Bronchial epithelial cell (primary cell): ENCODE data around the gene SSH2. TPM values are rescaled to one million over a fixed set of nuclear protein-coding genes. Genes with fewer than 3 reads are reported as not detected.
A peak's percentile ranks its signal among the peaks of the same experiment; 100 is the strongest.

ENCODE experiments used
- DNase-seq: peaks from one replicate; pipeline ENCODE4 v3.0.0-alpha.2; 2010; ENCODE audit warnings: low read depth
- FAIRE-seq: peaks from 2 replicates; lab custom pipeline; 2011; peaks lifted over from hg19 to GRCh38; lab: Jason Lieb, UNC
- H3K27me3 ChIP-seq: 2 replicates; pipeline ENCODE4 v1.5.1; 2011; ENCODE audit warnings: low read length; ENCODE audit not compliant: control insufficient read depth, insufficient read depth
- H3K36me3 ChIP-seq: 2 replicates; pipeline ENCODE4 v1.5.1; 2011; ENCODE audit warnings: low read length; ENCODE audit not compliant: control insufficient read depth, insufficient read depth
- H3K4me3 ChIP-seq: 2 replicates; pipeline ENCODE4 v1.5.1; 2011; ENCODE audit warnings: mild to moderate bottlenecking, low read depth, low read length, control low read depth
- total RNA-seq: library from RNA; depleted of rRNA; stranded (reverse); fragments of >200 nt; gene quantifications from 2 replicates; pipeline ENCODE4 v1.2.1, GENCODE V29; 2014
- TF ChIP-seq, protein P1 (sequence below): IDR thresholded peaks from 2 replicates; pipeline ENCODE4 v1.5.1; 2011; ENCODE audit warnings: mild to moderate bottlenecking, moderate library complexity, low read length, control low read depth, inconsistent platforms; ENCODE audit not compliant: insufficient read depth, severe bottlenecking

The SSH2 gene
- total RNA-seq, 1 donor from 2014 or later, result 3.7 TPM

DNA sequence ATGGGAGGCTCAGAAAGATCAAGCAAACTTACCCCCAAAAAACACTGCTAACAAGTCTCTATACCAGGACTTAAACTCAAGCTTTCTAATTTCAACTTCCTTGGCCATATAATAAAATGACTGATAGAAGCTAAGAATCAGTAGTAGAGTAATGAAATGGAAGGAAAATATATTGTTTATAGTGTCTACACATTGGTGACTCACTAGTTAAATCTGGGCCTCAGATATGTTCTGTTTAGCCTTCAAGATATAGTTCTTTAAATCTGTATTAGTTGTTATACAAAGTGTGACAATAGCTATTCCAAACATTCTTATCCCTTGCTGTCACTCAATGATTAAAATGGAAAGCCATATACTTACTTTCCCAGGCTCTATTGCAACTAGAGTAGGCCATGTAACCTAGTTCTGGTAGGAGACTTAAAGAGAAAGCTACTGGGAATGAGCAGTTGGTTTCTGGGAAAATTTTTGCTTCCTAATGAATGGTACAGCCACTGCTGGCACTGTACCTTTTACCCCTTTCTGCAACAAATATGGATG is 18.3 kb downstream of the SSH2 start:
- TF ChIP-seq, protein P1, sequence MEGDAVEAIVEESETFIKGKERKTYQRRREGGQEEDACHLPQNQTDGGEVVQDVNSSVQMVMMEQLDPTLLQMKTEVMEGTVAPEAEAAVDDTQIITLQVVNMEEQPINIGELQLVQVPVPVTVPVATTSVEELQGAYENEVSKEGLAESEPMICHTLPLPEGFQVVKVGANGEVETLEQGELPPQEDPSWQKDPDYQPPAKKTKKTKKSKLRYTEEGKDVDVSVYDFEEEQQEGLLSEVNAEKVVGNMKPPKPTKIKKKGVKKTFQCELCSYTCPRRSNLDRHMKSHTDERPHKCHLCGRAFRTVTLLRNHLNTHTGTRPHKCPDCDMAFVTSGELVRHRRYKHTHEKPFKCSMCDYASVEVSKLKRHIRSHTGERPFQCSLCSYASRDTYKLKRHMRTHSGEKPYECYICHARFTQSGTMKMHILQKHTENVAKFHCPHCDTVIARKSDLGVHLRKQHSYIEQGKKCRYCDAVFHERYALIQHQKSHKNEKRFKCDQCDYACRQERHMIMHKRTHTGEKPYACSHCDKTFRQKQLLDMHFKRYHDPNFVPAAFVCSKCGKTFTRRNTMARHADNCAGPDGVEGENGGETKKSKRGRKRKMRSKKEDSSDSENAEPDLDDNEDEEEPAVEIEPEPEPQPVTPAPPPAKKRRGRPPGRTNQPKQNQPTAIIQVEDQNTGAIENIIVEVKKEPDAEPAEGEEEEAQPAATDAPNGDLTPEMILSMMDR, result no peak
- H3K4me3 ChIP-seq, result no peak overlapping the region
- no peaks in the 10 kb centered on the region for H3K36me3 ChIP-seq
- FAIRE-seq (no peak), DNase-seq (no peak)
- H3K27me3 ChIP-seq, result no peaks in the 10 kb centered on the region

DNA sequence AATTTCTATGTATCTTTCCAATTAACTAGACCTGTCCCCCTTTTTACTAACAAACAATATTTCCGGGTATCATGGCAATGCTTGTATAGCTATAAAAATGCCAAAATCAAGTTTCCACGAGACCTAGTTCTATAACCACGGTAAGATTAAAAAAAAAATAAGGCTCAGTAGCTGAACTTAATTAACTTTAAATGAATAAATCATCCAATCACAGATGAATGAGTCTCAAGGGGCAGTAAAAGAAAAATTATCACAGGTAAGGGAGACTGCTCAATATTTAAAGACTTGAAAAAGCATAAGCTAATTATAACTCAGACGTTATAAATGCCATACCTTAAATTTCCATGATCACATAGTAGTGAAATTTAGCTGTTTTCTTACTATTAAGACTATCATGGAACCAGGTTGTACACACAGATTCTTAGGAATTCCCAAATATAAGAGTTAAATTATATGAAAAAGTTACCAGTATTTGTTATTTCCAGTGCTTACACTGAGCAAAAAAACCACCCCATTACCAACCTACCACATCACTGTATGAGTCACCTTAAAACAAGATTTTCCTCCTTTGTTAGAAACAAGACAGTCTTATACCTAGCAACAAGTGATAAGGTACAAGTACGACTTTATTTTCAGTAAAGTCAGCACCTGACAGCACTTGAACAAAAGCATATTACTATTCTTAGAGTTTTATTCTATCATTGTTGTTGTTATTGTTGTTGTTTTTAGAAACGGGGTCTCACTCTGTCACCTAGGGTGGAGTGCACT is 20.6 kb downstream of the SSH2 start:
- H3K27me3 ChIP-seq, result no peaks in the 10 kb centered on the region
- TF ChIP-seq, protein P1, result no peak
- FAIRE-seq (no peak), DNase-seq (peak; percentile 74)
- no peak overlapping the region for H3K4me3 ChIP-seq
- no peaks in the 10 kb centered on the region for H3K36me3 ChIP-seq

DNA sequence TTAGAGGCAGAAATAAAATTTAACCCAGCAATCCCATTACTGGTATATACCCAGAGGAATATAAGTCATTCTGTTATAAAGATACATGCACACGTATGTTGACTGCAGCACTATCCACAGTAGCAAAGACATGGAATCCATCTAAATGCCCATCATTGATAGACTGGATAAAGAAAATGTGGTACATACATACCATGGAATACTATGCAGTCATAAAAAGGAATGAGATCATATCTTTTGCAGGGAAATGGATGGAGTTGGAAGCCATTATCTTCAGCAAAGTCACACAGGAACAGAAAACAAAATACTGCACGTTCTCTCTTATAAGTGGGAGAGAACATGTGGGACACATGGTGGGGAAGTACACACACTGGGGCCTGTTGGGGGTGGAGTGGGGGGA is 23.1 kb downstream of the SSH2 start:
- Histone ChIP-seq H3K4me3 (no peak overlapping the region), H3K27me3 (no peaks in the 10 kb centered on the region), H3K36me3 (no peaks in the 10 kb centered on the region)
- FAIRE-seq (no peak), DNase-seq (no peak)
- TF ChIP-seq, protein P1, result no peak

DNA sequence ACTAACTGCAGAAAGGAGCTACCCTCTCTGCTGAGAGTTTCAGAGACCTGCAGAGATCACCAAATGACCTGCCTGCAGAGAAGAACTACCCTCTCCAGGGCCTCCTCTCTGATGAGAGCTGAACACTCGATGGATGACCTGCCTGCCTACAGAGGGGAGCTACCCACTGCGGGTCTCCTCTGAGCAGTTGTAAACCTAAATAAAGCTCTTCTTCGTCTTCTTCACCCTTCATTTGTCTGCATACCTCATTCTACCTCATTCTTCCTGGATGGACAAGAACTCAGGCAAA is 24.2 kb downstream of the SSH2 start:
- H3K36me3 ChIP-seq, result no peaks in the 10 kb centered on the region
- no peak for FAIRE-seq
- no peak for DNase-seq
- no peak overlapping the region for H3K4me3 ChIP-seq
- TF ChIP-seq, protein P1, result no peak
- H3K27me3 ChIP-seq, result no peaks in the 10 kb centered on the region

DNA sequence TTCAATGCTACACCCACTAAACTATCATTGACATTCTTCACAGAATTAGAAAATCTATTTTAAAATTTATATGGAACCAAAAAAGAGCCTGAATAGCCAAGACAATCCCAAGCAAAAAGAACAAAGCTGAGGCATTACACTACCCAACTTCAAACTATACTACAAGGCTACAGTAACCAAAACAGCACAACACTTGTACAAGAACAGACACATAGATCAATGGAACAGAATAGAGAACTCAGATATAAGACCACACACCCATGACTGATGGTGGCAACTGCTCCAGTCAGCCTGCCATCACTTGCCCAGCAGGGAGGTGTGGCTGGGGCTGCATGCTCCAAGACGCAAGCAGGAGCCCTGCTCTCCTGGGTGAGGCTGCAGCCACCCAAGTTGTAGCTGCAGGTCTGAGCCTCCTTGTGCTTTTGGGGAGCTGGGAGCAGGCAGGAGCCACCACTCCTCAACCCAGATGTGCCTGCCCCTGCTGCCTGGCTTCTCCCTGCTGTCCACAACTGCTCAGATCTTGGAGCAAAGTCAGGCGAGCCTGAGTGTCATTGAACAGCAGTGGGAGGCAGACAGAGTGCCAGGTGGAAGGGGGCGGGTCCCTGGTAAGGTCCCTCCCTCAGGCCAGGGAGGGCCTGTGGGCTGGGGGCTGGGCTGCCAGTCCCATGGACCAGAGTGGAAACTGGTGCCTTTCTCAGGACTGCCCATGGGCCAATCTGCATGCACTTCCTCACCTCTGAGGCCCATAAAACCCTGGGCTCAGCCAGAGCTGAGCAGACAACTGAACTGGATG is 24.7 kb downstream of the SSH2 start:
- no peak for DNase-seq
- Histone ChIP-seq H3K36me3 (no peaks in the 10 kb centered on the region), H3K4me3 (no peak overlapping the region), H3K27me3 (no peaks in the 10 kb centered on the region)
- FAIRE-seq, result no peak
- TF ChIP-seq, protein P1, result no peak
